ENCODE data around the gene DR1. TPM values are rescaled to one million over a fixed set of nuclear protein-coding genes. Genes with fewer than 3 reads are reported as not detected.
"Not testable (repeated sequence)": the region's sequence is repeated elsewhere in the genome, so short reads cannot be mapped to it uniquely, and the experiment has no call there.

Gene DR1
- total RNA-seq, 1 donor from 2014 or later = 37.7 TPM

DNA sequence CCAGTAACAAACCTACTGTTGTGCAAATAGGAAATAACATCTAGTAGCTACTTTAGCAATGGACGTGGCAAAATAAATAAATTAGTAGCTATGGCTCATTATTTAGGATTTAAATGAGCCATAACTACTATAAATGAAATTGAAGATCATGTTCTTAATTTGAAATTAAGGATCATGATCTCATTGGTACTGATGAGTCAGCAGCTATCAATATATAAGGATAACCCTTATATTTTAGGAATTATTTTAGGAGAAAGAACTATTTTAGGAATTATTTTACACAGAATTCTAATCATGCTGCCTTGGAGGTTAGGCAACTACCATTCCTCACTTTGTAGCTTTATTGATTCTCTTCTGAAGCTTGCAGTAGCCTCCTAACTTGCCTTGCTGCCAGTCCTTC, 24.0 kb downstream of the DR1 start:
- TF ChIP-seq, protein P1, sequence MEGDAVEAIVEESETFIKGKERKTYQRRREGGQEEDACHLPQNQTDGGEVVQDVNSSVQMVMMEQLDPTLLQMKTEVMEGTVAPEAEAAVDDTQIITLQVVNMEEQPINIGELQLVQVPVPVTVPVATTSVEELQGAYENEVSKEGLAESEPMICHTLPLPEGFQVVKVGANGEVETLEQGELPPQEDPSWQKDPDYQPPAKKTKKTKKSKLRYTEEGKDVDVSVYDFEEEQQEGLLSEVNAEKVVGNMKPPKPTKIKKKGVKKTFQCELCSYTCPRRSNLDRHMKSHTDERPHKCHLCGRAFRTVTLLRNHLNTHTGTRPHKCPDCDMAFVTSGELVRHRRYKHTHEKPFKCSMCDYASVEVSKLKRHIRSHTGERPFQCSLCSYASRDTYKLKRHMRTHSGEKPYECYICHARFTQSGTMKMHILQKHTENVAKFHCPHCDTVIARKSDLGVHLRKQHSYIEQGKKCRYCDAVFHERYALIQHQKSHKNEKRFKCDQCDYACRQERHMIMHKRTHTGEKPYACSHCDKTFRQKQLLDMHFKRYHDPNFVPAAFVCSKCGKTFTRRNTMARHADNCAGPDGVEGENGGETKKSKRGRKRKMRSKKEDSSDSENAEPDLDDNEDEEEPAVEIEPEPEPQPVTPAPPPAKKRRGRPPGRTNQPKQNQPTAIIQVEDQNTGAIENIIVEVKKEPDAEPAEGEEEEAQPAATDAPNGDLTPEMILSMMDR (IDR thresholded peaks at IDR 0.05; ENCODE audit: unreplicated experiment) = no peak
- no peak for DNase-seq (ENCODE audit: low spot score in 2 of 2, unreplicated experiment in 2 of 2)
- H3K9me3 Mint-ChIP-seq = peaks cover 4% of the 10 kb centered on the region
- H3K36me3 Mint-ChIP-seq = peaks cover 10% of the 10 kb centered on the region
- H3K27ac Mint-ChIP-seq = no peak overlapping the region
- no peaks in the 10 kb centered on the region for H3K4me1 Mint-ChIP-seq
- no peaks in the 10 kb centered on the region for H3K27me3 Mint-ChIP-seq (ENCODE audit: low read depth)
- H3K4me3 Mint-ChIP-seq = no peak overlapping the region

DNA sequence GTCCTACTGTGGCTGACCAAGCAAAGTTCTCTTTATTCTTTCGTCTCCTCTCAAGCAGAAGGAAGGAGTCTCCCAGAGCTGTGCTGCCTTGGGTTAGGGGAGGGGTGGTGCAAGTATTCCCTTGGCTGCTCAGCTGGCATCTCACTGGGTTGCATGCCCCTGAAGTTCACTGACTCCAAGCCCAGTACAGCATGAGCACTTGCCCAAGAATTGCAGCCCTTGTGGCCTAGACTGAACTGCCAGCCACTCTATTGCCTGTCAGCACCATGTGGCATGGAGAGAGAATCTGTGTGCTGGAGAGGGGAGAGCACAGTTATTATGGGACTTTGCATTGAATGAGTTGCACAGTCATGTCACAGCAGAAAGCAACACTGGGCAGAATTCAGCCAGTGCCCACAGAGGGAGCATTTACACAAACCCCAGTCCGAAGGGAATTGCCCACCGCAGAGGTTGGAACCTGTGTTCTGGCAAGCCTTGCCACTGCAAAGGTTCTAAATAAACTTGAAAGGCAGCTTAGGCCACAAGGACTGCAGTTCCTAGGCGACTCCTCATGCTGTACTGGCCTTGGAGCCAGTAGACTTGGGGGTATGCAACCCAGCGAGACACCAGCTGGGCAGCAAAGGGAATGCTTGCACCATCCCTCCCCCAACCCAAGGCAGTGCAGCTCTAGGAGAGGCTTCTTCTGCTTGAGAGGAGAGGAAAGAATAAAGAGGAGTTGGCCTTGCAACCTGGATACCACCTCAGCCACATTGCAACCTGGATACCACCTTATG, 28.8 kb downstream of the DR1 start:
- Mint-ChIP-seq H3K36me3 (peaks cover 28% of the 10 kb centered on the region), H3K9me3 (peaks cover 32% of the 10 kb centered on the region), H3K27ac (no peak overlapping the region)

DNA sequence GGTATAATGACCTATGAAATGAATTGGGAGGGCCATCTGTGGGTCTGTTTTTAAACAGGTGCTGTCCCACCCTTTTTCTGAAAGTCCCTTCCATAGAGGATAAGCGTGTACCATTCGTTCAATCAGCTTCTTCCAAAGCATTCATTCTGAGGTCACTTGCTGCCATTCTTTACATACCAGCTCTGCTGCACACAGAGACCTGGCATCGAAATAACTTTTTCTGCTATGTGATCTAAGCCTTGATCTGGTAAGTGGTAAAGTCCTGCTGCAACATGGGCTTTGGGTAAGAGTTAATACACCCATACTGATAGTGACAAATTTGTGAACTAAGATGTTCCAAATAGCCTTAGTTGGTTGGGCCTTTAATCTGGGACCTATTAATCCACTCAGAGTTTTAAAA, 38.9 kb downstream of the DR1 start:
- Mint-ChIP-seq H3K4me3 (no peak overlapping the region), H3K36me3 (peaks cover 6% of the 10 kb centered on the region), H3K4me1 (no peaks in the 10 kb centered on the region), H3K9me3 (peaks cover 38% of the 10 kb centered on the region), H3K27me3 (ENCODE audit: low read depth) (no peaks in the 10 kb centered on the region), H3K27ac (no peak overlapping the region)
- no peak for DNase-seq (ENCODE audit: low spot score in 2 of 2, unreplicated experiment in 2 of 2)
- TF ChIP-seq, protein P1 (IDR thresholded peaks at IDR 0.05; ENCODE audit: unreplicated experiment) = no peak

More for the DNA sequence above, 28.8 kb downstream of the DR1 start:
- no peak overlapping the region for H3K4me3 Mint-ChIP-seq
- TF ChIP-seq, protein P1 (IDR thresholded peaks at IDR 0.05; ENCODE audit: unreplicated experiment) = no peak
- H3K4me1 Mint-ChIP-seq = no peaks in the 10 kb centered on the region
- H3K27me3 Mint-ChIP-seq (ENCODE audit: low read depth) = no peaks in the 10 kb centered on the region
- DNase-seq (ENCODE audit: low spot score in 2 of 2, unreplicated experiment in 2 of 2) = no peak

DNA sequence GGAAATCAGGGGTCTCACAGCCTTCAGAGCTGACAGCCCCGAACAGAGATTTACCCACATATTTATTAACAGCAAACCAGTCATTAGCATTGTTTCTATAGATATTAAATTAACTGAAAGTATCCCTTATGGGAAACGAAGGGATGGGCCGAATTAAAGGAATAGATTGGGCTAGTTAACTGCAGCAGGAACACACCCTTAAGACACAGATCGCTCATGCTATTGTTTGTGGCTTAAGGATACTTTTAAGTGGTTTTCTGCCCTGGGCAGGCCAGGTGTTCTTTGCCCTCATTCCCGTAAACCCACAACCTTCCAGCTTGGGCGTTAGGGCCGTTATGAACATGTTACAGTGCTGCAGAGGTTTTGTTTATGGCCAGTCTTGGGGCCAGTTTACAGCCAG, 40.6 kb downstream of the DR1 start:
- H3K4me3 Mint-ChIP-seq; H3K4me1 Mint-ChIP-seq; H3K36me3 Mint-ChIP-seq; DNase-seq (ENCODE audit: low spot score in 2 of 2, unreplicated experiment in 2 of 2); H3K27me3 Mint-ChIP-seq (ENCODE audit: low read depth); H3K27ac Mint-ChIP-seq: not testable (repeated sequence)
- peaks cover 36% of the 10 kb centered on the region for H3K9me3 Mint-ChIP-seq

DNA sequence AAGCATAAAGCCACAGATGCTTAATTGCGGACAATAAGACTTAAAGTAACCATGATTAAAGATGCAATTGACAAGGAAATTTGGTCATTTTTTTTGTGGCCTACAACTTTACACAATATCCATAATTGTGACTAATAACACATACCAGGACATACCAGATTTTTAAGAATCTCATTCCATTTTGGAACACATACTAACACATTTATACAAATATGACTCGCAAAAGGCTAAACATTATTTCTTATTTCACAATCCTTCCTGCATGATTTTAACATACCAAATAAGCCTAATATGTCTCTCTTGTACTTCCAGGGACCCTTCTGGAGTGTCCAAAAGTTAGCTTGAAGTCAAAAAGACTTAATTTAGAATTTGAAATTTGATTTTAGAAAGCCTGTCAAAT, 48.8 kb downstream of the DR1 start:
- TF ChIP-seq, protein P1 (IDR thresholded peaks at IDR 0.05; ENCODE audit: unreplicated experiment) = no peak
- Mint-ChIP-seq H3K27ac (no peak overlapping the region), H3K9me3 (peaks cover 15% of the 10 kb centered on the region)

GRCh38 chr1:93395195-93395594, 49.5 kb downstream of the DR1 start:
- Mint-ChIP-seq H3K27me3 (ENCODE audit: low read depth) (no peaks in the 10 kb centered on the region), H3K27ac (no peak overlapping the region), H3K9me3 (peaks cover 13% of the 10 kb centered on the region), H3K4me3 (no peak overlapping the region), H3K36me3 (no peaks in the 10 kb centered on the region), H3K4me1 (peaks cover 8% of the 10 kb centered on the region)
- TF ChIP-seq, protein P1 (IDR thresholded peaks at IDR 0.05; ENCODE audit: unreplicated experiment) = no peak
- no peak for DNase-seq (ENCODE audit: low spot score in 2 of 2, unreplicated experiment in 2 of 2)

More for the DNA sequence above, 48.8 kb downstream of the DR1 start:
- H3K36me3 Mint-ChIP-seq = no peaks in the 10 kb centered on the region
- H3K4me1 Mint-ChIP-seq = peaks cover 2% of the 10 kb centered on the region
- H3K4me3 Mint-ChIP-seq = no peak overlapping the region
- no peaks in the 10 kb centered on the region for H3K27me3 Mint-ChIP-seq (ENCODE audit: low read depth)
- DNase-seq (ENCODE audit: low spot score in 2 of 2, unreplicated experiment in 2 of 2) = no peak

Measured in mesothelial cell of epicardium (in vitro differentiated cells).